ENCODE data around the gene UBE2J2. TPM values are rescaled to one million over a fixed set of nuclear protein-coding genes. Genes with fewer than 3 reads are reported as not detected.

UBE2J2 gene
- polyA plus RNA-seq, 1 of the 3 experiments (the other 2 are of a cell fraction): 47.5 TPM

DNA sequence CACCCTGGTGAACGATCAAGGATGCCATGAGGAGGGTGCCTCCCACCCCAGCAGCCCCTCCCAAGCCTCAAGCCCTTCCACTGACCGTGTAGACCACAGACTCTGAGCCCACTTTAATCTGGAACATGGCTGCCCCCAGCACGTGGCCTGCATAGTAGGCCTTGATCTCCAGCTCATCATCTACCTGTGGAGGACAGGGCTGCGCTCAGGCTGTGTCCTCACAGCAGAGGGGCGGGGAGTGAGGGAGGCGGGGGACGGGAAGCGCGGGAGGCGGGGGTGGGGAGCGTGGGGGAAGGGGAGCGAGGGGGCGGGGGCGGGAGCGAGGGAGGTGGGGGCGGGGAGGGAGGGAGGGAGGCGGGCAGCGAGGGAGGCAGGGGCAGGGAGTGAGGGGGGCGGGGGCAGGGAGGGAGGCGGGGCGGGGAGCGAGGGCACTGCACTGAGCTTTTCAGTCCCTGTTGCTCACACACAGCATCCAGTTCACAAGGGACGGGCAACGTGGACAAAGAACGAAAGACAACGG is 41.8 kb upstream of the UBE2J2 start:
- H2AFZ ChIP-seq (ENCODE audit: low read depth): no peak overlapping the region
- peaks cover 51% of the 10 kb centered on the region for H3K79me2 ChIP-seq (ENCODE audit: insufficient read depth)
- no peak overlapping the region for H3K27ac ChIP-seq (ENCODE audit: low read depth in 2 of 2, low read length in 1 of 2)
- no peak for TF ChIP-seq MEF2A (IDR thresholded peaks at IDR 0.05; ENCODE audit: borderline replicate concordance, low read depth)
- TF ChIP-seq SMC3 (IDR thresholded peaks at IDR 0.05; ENCODE audit: low read depth, low read length): no peak
- TF ChIP-seq TEAD4 (IDR thresholded peaks at IDR 0.05; ENCODE audit: borderline replicate concordance, insufficient read depth): no peak
- TF ChIP-seq FOSL2 (IDR thresholded peaks at IDR 0.05; ENCODE audit: borderline replicate concordance, low read depth): no peak
- TF ChIP-seq, protein P1, sequence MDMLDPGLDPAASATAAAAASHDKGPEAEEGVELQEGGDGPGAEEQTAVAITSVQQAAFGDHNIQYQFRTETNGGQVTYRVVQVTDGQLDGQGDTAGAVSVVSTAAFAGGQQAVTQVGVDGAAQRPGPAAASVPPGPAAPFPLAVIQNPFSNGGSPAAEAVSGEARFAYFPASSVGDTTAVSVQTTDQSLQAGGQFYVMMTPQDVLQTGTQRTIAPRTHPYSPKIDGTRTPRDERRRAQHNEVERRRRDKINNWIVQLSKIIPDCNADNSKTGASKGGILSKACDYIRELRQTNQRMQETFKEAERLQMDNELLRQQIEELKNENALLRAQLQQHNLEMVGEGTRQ (IDR thresholded peaks at IDR 0.05; ENCODE audit: borderline replicate concordance, low read depth, low read length): no peak
- no peak for TF ChIP-seq POLR2AphosphoS5 (IDR thresholded peaks at IDR 0.05; ENCODE audit: low read depth, low read length)
- TF ChIP-seq, protein P2, sequence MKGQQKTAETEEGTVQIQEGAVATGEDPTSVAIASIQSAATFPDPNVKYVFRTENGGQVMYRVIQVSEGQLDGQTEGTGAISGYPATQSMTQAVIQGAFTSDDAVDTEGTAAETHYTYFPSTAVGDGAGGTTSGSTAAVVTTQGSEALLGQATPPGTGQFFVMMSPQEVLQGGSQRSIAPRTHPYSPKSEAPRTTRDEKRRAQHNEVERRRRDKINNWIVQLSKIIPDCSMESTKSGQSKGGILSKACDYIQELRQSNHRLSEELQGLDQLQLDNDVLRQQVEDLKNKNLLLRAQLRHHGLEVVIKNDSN (IDR thresholded peaks at IDR 0.05; ENCODE audit: borderline replicate concordance, low read depth): no peak
- TF ChIP-seq EP300 (IDR thresholded peaks at IDR 0.05; ENCODE audit: borderline replicate concordance in 1 of 2, low read depth in 1 of 2, low read length in 1 of 2): no peak
- TF ChIP-seq NFIC (IDR thresholded peaks at IDR 0.05; ENCODE audit: borderline replicate concordance): no peak
- H3K9me2 ChIP-seq: no peaks in the 10 kb centered on the region
- no peak overlapping the region for H3K4me3 ChIP-seq (ENCODE audit: low read depth in 2 of 2, low read length in 1 of 2)
- H3K36me3 ChIP-seq (replicated peaks in 1 of 2; ENCODE audit: control insufficient read depth in 1 of 2, insufficient read depth in 2 of 2, low read length in 1 of 2): peaks cover 12 to 64% of the 10 kb centered on the region in 2 experiments
- 88% methylated on average over 25 of the region's 26 CpGs for WGBS (ENCODE audit: low lambda C conversion rate)
- no peaks in the 10 kb centered on the region for H3K27me3 ChIP-seq (ENCODE audit: insufficient read depth)
- POLR2A ChIA-PET: interaction anchor here (1.1 kb wide), 1 partner anchor 84 kb away, joined by 3 read pairs; no protein-coding TSS in a partner anchor
- no peak overlapping the region for H3K4me2 ChIP-seq
- peaks cover 14% of the 10 kb centered on the region for H3F3A ChIP-seq (replicated peaks; ENCODE audit: insufficient read depth)
- peaks cover 34% of the 10 kb centered on the region for H4K20me1 ChIP-seq (ENCODE audit: insufficient read depth)
- no peak for DNase-seq
- CTCF ChIA-PET: interaction anchor here (3.7 kb wide), 1 partner anchor 56 kb away, joined by 13 read pairs; no protein-coding TSS in a partner anchor
- peaks cover 0 to 4% of the 10 kb centered on the region in 2 experiments; a peak in 1 of 4 replicates for H3K4me1 ChIP-seq (ENCODE audit: control insufficient read depth in 1 of 2, insufficient read depth in 2 of 2, low read depth in 1 of 2, low read length in 1 of 2)
- H3K9ac ChIP-seq: no peak overlapping the region
- H3K9me3 ChIP-seq: no peaks in the 10 kb centered on the region

DNA sequence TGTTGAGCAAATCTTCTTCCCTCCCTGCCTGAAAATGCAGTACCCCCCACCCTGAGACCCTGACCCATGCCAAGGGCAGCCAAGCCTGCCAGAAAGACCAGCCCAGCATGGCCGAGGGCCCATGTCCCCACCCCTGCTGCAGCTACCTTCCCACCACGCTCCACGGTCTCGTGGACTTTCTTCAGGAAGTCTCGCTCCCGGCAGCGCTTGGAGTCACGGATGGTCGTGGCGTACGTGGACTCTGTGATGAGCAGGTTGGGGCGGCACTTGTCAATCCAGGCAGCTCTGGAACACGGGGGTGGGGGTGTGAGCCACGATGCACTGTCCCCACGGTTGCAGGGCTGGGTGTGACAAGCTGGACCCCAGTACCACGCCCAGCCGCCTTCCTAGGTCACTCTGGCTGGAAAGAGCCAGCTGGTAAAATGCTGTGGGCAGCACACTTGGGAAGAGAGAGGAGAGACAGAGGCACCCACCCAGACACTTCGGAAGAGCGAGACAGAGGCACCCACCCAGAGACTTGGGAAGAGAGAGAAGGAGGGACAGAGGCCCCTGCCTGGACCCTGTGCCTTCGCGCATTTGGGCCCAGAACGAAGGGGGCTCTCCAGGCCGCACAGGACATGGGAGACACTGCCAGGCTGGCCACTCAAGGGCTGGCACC is 41.2 kb upstream of the UBE2J2 start:
- no peak overlapping the region for H3K9ac ChIP-seq
- peaks cover under 1 to 4% of the 10 kb centered on the region in 2 experiments; a peak in 2 of 4 replicates for H3K4me1 ChIP-seq (ENCODE audit: control insufficient read depth in 1 of 2, insufficient read depth in 2 of 2, low read depth in 1 of 2, low read length in 1 of 2)
- no peaks in the 10 kb centered on the region for H3K9me2 ChIP-seq
- peaks cover 12 to 67% of the 10 kb centered on the region in 2 experiments for H3K36me3 ChIP-seq (replicated peaks in 1 of 2; ENCODE audit: control insufficient read depth in 1 of 2, insufficient read depth in 2 of 2, low read length in 1 of 2)
- H3K79me2 ChIP-seq (ENCODE audit: insufficient read depth): peaks cover 44% of the 10 kb centered on the region
- 99% methylated on average over 17 of the region's 23 CpGs for WGBS (ENCODE audit: low lambda C conversion rate)
- H3K4me2 ChIP-seq: no peak overlapping the region
- H3K9me3 ChIP-seq: no peaks in the 10 kb centered on the region
- H3K27me3 ChIP-seq (ENCODE audit: insufficient read depth): no peaks in the 10 kb centered on the region
- no peak overlapping the region for H3K27ac ChIP-seq (ENCODE audit: low read depth in 2 of 2, low read length in 1 of 2)
- CTCF ChIA-PET: interaction anchor here (0.8 to 3.7 kb wide), 3 partner anchors 23 to 57 kb away, joined by 3 to 13 read pairs (median 4); no protein-coding TSS in a partner anchor
- peaks cover 14% of the 10 kb centered on the region for H3F3A ChIP-seq (replicated peaks; ENCODE audit: insufficient read depth)
- peaks cover 35% of the 10 kb centered on the region for H4K20me1 ChIP-seq (ENCODE audit: insufficient read depth)
- H2AFZ ChIP-seq (ENCODE audit: low read depth): no peak overlapping the region
- POLR2A ChIA-PET: interaction anchor here (0.9 to 1.1 kb wide), 2 partner anchors 17 to 84 kb away, joined by 3 read pairs; no protein-coding TSS in a partner anchor
- no peak overlapping the region for H3K4me3 ChIP-seq (ENCODE audit: low read depth in 2 of 2, low read length in 1 of 2)
- no peak for DNase-seq
- TF ChIP-seq, protein P3, sequence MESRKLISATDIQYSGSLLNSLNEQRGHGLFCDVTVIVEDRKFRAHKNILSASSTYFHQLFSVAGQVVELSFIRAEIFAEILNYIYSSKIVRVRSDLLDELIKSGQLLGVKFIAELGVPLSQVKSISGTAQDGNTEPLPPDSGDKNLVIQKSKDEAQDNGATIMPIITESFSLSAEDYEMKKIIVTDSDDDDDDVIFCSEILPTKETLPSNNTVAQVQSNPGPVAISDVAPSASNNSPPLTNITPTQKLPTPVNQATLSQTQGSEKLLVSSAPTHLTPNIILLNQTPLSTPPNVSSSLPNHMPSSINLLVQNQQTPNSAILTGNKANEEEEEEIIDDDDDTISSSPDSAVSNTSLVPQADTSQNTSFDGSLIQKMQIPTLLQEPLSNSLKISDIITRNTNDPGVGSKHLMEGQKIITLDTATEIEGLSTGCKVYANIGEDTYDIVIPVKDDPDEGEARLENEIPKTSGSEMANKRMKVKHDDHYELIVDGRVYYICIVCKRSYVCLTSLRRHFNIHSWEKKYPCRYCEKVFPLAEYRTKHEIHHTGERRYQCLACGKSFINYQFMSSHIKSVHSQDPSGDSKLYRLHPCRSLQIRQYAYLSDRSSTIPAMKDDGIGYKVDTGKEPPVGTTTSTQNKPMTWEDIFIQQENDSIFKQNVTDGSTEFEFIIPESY (IDR thresholded peaks at IDR 0.05; ENCODE audit: borderline replicate concordance, low read depth): no peak
- TF ChIP-seq TEAD4 (IDR thresholded peaks at IDR 0.05; ENCODE audit: borderline replicate concordance, insufficient read depth): no peak
- TF ChIP-seq ELF1 (IDR thresholded peaks at IDR 0.05): no peak
- no peak for TF ChIP-seq RFX5 (IDR thresholded peaks at IDR 0.05; ENCODE audit: low read length)
- no peak for TF ChIP-seq RCOR1 (IDR thresholded peaks at IDR 0.05; ENCODE audit: low read length)
- TF ChIP-seq, protein P1 (IDR thresholded peaks at IDR 0.05; ENCODE audit: borderline replicate concordance, low read depth, low read length): no peak
- TF ChIP-seq, protein P4, sequence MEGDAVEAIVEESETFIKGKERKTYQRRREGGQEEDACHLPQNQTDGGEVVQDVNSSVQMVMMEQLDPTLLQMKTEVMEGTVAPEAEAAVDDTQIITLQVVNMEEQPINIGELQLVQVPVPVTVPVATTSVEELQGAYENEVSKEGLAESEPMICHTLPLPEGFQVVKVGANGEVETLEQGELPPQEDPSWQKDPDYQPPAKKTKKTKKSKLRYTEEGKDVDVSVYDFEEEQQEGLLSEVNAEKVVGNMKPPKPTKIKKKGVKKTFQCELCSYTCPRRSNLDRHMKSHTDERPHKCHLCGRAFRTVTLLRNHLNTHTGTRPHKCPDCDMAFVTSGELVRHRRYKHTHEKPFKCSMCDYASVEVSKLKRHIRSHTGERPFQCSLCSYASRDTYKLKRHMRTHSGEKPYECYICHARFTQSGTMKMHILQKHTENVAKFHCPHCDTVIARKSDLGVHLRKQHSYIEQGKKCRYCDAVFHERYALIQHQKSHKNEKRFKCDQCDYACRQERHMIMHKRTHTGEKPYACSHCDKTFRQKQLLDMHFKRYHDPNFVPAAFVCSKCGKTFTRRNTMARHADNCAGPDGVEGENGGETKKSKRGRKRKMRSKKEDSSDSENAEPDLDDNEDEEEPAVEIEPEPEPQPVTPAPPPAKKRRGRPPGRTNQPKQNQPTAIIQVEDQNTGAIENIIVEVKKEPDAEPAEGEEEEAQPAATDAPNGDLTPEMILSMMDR (IDR thresholded peaks at IDR 0.05): no peak
- no peak for TF ChIP-seq EZH2phosphoT487 (IDR thresholded peaks at IDR 0.05; ENCODE audit: borderline replicate concordance, low read depth)
- TF ChIP-seq NFIC (IDR thresholded peaks at IDR 0.05; ENCODE audit: borderline replicate concordance): no peak
- no peak for TF ChIP-seq SIN3A (IDR thresholded peaks at IDR 0.05; ENCODE audit: borderline replicate concordance, low read depth, low read length)
- TF ChIP-seq, protein P2 (IDR thresholded peaks at IDR 0.05; ENCODE audit: borderline replicate concordance, low read depth): no peak
- no peak for TF ChIP-seq NRF1 (IDR thresholded peaks at IDR 0.05; ENCODE audit: low read depth, low read length)

Measured in SK-N-SH (cell line).